Heart right ventricle (tissue), 16 donors: ENCODE data around the gene TRAIP. TPM values are rescaled to one million over a fixed set of nuclear protein-coding genes. Genes with fewer than 3 reads are reported as not detected.

Experiments used
- ATAC-seq, 8 donors: fragments of 200-7000 bp; cut with Tn5 transposase; one replicate each; pipeline ENCODE4 v1.9.1; 2020; ENCODE audit warnings: mild to moderate bottlenecking in 8 of 8, moderate library complexity in 8 of 8, moderate number of reproducible peaks in 1 of 8
- DNase-seq, 2 donors: peaks; one replicate each; pipeline ENCODE4 v3.0.0-alpha.2; 2020
- H3K27ac ChIP-seq, 10 donors: fragments of 200-600 bp; sonication (generic) in 2 of 10; one replicate each; pipeline versions ENCODE4 v1.5.0 to v1.8.0; 2020 to 2022; ENCODE audit warnings: mild to moderate bottlenecking in 3 of 10
- H3K27me3 ChIP-seq, 7 donors: fragments of 200-600 bp; one replicate each; pipeline ENCODE4 v1.8.0; 2021 to 2022; ENCODE audit warnings: mild to moderate bottlenecking in 2 of 7
- H3K36me3 ChIP-seq, 9 donors: fragments of 200-600 bp; sonication (generic) in 1 of 9; one replicate each; pipeline versions ENCODE4 v1.5.0 to v1.8.0; 2020 to 2022; ENCODE audit warnings: mild to moderate bottlenecking in 2 of 9
- H3K4me1 ChIP-seq, 9 donors: fragments of 200-600 bp; sonication (generic) in 1 of 9; one replicate each; pipeline versions ENCODE4 v1.5.0 to v1.8.0; 2020 to 2022; ENCODE audit warnings: mild to moderate bottlenecking in 4 of 9
- H3K4me3 ChIP-seq, 10 donors: fragments of 200-600 bp; sonication (generic) in 2 of 10; one replicate each; pipeline versions ENCODE4 v1.5.0 to v1.8.0; 2020 to 2022; ENCODE audit warnings: mild to moderate bottlenecking in 7 of 10, moderate library complexity in 2 of 10
- H3K9me3 ChIP-seq, 11 donors: fragments of 200-600 bp in 10 of 11; sonication (generic) in 2 of 11; one replicate each; pipeline versions ENCODE4 v1.5.0 to v1.8.0; 2013 to 2022; ENCODE audit warnings: mild to moderate bottlenecking in 2 of 11, control low read depth in 1 of 11, moderate library complexity in 1 of 11
- WGBS, 2 donors: extraction: QIAGEN DNeasy Blood & Tissue Kit; methylation state at CpG; one replicate each; pipeline ENCODE4 v1.1.7; 2013; ENCODE audit warnings: inconsistent platforms in 1 of 2; 5-methylcytosine and 5-hydroxymethylcytosine counted together
- intact Hi-C, 10 donors: fragments of 100-400 bp; cut with DNase I; formaldehyde crosslinking; loops; one replicate each; pipeline versions ENCODE4 v1.11.1 to v1.14.2; 2022
- polyA plus RNA-seq, 2 donors: library from polyadenylated mRNA; stranded (reverse); fragments of 200-250 nt; gene quantifications; one replicate each; pipeline ENCODE4 v1.2.3, GENCODE V29; 2013
- total RNA-seq, 10 donors: library from RNA; stranded (reverse); fragmentation: NEBNext Ultra II Directional in 3 of 10; extraction: Animal tissue kit (Norgen Biotek cat#: 25700) in 3 of 10; gene quantifications; one replicate each; pipeline versions ENCODE4 v1.2.1 to v1.2.4, GENCODE V29; 2021 to 2023
- TF ChIP-seq, protein P1 (sequence below), 9 donors: fragments of 200-600 bp; sonication (generic) in 2 of 9; IDR thresholded peaks; one replicate each; pipeline versions ENCODE4 v1.5.0 to v1.8.0; 2021 to 2022; ENCODE audit warnings: antibody characterized with exemption in 9 of 9, mild to moderate bottlenecking in 5 of 9, moderate library complexity in 1 of 9
- donor health status: Arrhythmogenic right ventricular cardiomyopathy.
- donor health status: ischemic (EF 13 %, LVEDD 7.1; RV severe dilation, severe dysfunction).
- donor health status: healthy with polysubstance abuse.
- donor health status: DM: no; HTN: yes; CAD: no.
- donor health status: DM: no; HTN: no; CAD: no.
- donor health status: ischemic (EF 25% LVEDD 6.9; RV normal size, moderate dysfunction).
- donor health status: ischemic (EF 25% LVEDD 5.7; RV mildly dilated, moderate dysfunction).
- donor health status: healthy.
- donor health status: DM: yes; HTN: yes; CAD: no.
- donor health status: Ischemic cardiomyopathy.
- donor health status: ischemic (EF 35%, LVEDD 5.7; RV mildly dilated, moderate dysfunction).
- donor health status: nonischemic (EF 11% LVEDD 7.7; RV severe dilation, severe dysfunction).
- donor health status: DM: yes; HTN: yes; CAD: no.
- donor health status: PGD.
- donor health status: ischemic (EF 29% LVEDD 5.4; RV normal size, mild dysfunction).
- donor health status: nonischemic (EF 23%, LVEDD 6.1; RV moderate dilation, normal function).

The TRAIP gene
- total and polyA plus RNA-seq, 12 donors: 0.20 to 2.4 (median 1.4) TPM

DNA sequence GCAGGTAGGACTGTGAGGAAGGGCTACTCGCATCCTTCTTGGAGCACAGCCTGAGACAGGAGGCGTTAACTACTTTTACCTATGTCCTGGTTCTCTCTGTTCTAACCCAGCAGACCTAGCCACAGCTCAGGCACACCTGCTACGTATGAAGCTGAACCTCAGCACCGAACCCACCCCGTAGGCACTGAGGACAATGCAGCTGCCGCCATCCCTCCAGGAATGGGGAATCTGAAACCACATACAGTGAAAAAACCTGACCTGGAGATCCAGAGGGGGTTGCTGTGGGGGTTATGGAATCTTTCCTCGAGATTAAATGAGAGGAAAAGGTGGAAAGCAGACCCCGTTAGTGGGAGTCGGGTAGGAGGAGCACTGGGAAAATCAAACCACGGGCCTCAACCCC lies 32.9 kb upstream of the TRAIP start:
- H3K9me3 ChIP-seq: no peaks in the 10 kb centered on the region
- intact Hi-C loops: no loop called here
- H3K27me3 ChIP-seq: no peaks in the 10 kb centered on the region
- 83 to 84% methylated on average over 10 of the region's 10 CpGs for WGBS, 2 donors
- DNase-seq: no peak
- H3K4me3 ChIP-seq: no peak overlapping the region
- peaks cover 0 to 6% (median 0%) of the 10 kb centered on the region in 9 donors for H3K4me1 ChIP-seq
- no peaks in the 10 kb centered on the region for H3K36me3 ChIP-seq
- H3K27ac ChIP-seq: no peak overlapping the region
- TF ChIP-seq, protein P1, sequence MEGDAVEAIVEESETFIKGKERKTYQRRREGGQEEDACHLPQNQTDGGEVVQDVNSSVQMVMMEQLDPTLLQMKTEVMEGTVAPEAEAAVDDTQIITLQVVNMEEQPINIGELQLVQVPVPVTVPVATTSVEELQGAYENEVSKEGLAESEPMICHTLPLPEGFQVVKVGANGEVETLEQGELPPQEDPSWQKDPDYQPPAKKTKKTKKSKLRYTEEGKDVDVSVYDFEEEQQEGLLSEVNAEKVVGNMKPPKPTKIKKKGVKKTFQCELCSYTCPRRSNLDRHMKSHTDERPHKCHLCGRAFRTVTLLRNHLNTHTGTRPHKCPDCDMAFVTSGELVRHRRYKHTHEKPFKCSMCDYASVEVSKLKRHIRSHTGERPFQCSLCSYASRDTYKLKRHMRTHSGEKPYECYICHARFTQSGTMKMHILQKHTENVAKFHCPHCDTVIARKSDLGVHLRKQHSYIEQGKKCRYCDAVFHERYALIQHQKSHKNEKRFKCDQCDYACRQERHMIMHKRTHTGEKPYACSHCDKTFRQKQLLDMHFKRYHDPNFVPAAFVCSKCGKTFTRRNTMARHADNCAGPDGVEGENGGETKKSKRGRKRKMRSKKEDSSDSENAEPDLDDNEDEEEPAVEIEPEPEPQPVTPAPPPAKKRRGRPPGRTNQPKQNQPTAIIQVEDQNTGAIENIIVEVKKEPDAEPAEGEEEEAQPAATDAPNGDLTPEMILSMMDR (IDR thresholded peaks at IDR 0.05): no peak
- ATAC-seq: no peak

DNA sequence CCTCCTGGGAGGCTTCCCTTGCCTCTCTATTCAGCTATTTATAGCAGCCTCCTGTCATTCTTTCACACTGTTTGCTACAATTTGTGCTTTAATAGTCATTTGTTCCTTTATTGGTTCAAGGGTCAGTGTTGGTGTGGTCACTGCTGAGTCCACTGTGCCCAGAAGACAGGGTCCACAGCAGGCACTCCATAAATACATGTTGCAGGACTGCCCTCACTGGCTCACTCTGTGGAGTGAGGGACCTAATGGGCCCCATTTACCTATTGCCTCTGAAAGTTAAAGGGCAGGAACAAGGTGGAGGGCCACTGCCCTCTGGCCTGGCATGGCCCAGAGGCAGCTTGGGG lies 30.5 kb upstream of the TRAIP start:
- TF ChIP-seq, protein P1 (IDR thresholded peaks at IDR 0.05): no peak
- no peaks in the 10 kb centered on the region for H3K36me3 ChIP-seq

DNA sequence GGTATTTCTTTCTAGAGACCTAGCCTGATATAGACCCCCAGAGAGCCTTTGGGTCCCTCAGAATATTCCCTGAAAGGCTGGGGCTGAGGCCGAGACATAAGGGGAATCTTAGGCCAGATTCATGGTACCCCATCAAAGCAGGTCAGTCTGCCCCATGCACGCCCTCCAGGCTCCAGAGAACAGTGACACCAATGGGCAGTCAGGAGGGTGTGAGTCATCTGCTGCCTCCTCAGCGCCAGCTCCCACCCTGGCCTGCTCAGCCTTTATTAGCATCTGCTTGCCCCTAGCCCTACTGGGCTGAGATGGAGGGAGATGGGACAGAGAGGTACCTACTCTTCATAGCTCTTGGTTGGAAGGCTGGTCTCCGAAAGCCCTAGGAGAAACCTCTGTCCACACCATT lies 27.6 kb upstream of the TRAIP start:
- intact Hi-C loops: no loop called here
- ATAC-seq: no peak
- peaks cover 10 to 34% (median 24%) of the 10 kb centered on the region in 9 donors for H3K4me1 ChIP-seq
- no peak overlapping the region for H3K4me3 ChIP-seq
- H3K27ac ChIP-seq: no peak overlapping the region
- no peaks in the 10 kb centered on the region for H3K27me3 ChIP-seq
- H3K9me3 ChIP-seq: no peaks in the 10 kb centered on the region
- WGBS, 2 donors: 84 to 95% methylated on average over 4 of the region's 4 CpGs
- no peaks in the 10 kb centered on the region for H3K36me3 ChIP-seq
- TF ChIP-seq, protein P1 (IDR thresholded peaks at IDR 0.05): no peak
- no peak for DNase-seq

More for the DNA sequence above, 30.5 kb upstream of the TRAIP start:
- no peaks in the 10 kb centered on the region for H3K9me3 ChIP-seq
- peaks cover 6 to 16% (median 8%) of the 10 kb centered on the region in 9 donors for H3K4me1 ChIP-seq
- no peak for DNase-seq
- H3K27me3 ChIP-seq: no peaks in the 10 kb centered on the region
- no peak overlapping the region for H3K4me3 ChIP-seq
- intact Hi-C loops: no loop called here
- H3K27ac ChIP-seq: no peak overlapping the region
- ATAC-seq: no peak

DNA sequence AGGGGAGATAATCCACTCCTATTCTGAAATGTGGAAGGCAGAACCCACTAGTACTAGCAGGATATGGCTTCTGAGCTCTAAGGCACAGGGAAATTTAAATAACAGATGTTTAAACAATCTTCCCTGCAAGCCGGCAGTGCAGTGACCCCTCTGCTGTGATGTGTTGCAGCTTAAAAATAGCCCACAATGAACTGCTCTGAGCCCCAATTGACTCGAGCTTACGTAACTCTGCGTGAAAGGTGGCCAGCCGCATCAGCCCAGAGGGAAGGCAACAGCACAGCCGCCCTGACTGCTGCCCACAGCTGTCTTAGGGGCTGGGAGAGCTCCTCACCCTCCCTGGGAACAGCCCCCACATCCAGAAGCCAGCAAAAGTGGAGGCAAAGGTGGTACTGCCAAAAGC lies 25.8 kb upstream of the TRAIP start:
- TF ChIP-seq, protein P1 (IDR thresholded peaks at IDR 0.05): no peak
- ATAC-seq: peak; percentile 51 to 95 (median 94)
- DNase-seq: peak; percentile 31 to 77
- Histone ChIP-seq H3K36me3 (no peaks in the 10 kb centered on the region), H3K9me3 (no peaks in the 10 kb centered on the region), H3K27ac (peak overlapping the region in 9 of 10 donors; percentile 3 to 87 (median 66)), H3K4me1 (peaks cover 10 to 34% (median 24%) of the 10 kb centered on the region in 9 donors), H3K27me3 (no peaks in the 10 kb centered on the region), H3K4me3 (no peak overlapping the region)
- intact Hi-C loops: no loop called here
- 16 to 21% methylated on average over 6 of the region's 6 CpGs for WGBS, 2 donors
